Activated T-cell treated with anti-CD3 and anti-CD28 coated beads for 24 hours (primary cell): Measurements from ENCODE around the gene STN1.

Experiments used
- DNase-seq: peaks from one replicate; pipeline ENCODE4 v3.0.0-alpha.2; 2020; ENCODE audit warnings: low read depth

STN1 gene

DNA sequence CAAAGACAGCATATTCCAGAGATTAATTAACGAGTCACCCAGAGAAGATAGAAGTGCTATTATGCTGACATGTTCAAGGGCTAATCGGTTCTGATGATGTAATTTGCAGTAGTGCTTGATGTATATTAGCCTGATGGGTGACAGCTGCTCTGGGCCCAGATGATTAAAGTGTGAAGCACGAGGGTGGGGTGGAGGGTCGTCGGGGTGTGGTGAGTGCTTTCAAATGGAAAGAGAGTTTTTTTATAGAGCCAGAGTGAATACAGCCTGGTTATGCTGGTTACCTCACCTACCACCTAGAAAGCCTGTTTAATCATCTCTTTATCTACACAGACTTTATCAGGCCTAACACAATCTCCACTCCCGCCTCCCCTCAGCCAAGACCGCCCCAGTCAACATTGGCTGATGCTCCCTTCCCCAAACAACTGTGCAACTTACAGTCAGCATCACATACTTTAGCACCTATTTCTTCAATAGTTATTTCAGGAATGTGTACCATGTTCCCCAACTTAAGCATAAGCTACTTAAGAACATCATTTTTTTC is 11.5 kb upstream of the STN1 start:
- no peak for DNase-seq

GRCh38 chr10:103928784-103929183 is 10.8 kb upstream of the STN1 start:
- DNase-seq, result no peak

GRCh38 chr10:103926722-103927319 is 8.8 kb upstream of the STN1 start:
- no peak for DNase-seq

GRCh38 chr10:103925591-103925990 is 7.6 kb upstream of the STN1 start:
- no peak for DNase-seq

- no peak for DNase-seq
These were observed 5.5 kb upstream of the STN1 start for GRCh38 chr10:103923502-103923901.

- no peak for DNase-seq
These were observed 4.7 kb upstream of the STN1 start for GRCh38 chr10:103922659-103923058.

DNA sequence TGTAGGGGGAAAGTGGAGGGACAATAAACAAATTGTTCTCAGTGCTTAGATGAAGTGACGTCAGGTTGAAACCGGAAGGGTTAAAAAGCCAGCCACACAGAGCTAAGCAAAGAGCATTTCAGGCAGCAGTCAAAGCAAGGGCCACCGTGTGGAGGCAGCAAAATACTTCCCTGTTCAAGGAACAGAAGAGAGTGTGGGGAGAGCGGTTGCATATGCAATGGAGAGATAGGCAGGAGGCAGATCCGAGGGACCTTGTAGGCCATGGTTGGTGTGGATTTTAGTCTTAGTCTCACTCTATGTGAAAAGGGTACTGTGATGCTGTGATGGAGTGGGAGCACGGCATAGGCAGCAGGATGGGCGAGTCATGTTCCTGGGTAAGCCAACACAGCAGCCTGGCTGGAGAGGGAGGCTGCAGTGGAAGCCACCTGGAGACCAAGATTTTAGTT is 3.8 kb upstream of the STN1 start:
- DNase-seq, result no peak

- DNase-seq, result no peak
These were observed 3.3 kb upstream of the STN1 start for GRCh38 chr10:103921248-103921647.

DNA sequence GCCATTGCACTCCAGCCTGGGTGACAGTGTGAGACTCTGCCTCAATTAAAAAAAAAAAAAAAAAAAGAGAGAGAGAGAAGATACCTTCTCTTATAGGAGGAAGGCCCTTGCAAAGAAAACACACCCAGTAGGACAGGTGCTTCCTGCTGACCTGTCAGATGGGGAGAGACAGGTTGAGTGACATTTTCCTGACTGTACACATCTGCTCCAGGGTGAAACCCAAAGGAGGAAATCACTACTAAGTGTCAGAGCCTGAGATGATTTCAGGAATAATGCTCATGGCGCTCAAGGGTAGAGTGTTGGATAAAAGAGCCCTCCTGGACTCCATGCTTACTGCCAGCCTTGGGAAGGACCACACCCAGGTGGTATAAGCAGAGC is 1.7 kb upstream of the STN1 start:
- DNase-seq, result no peak

GRCh38 chr10:103917302-103918052 is 507 bp downstream of the STN1 start:
- DNase-seq, result no peak

DNA sequence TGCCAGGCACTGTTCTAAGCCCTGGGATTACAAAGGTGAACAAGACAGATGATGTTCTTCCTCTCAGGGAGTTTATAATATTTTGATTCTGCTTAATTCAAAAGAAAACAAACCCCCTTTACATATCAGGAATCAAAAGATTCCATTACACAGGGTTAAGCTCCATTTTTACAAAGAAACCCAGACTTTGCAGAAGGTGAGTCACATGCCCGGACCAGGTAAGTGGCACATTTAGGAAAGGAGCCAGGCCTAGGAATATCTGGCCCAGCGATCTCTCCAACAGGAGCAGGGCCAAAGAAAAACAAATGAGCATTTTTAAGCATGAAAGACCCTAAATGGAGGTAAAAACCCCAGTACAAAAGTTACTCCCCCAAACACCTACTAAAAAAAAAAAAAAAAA is 1.1 kb downstream of the STN1 start:
- no peak for DNase-seq

- DNase-seq, result no peak
These were observed 1.7 kb downstream of the STN1 start for GRCh38 chr10:103916254-103916653.

DNA sequence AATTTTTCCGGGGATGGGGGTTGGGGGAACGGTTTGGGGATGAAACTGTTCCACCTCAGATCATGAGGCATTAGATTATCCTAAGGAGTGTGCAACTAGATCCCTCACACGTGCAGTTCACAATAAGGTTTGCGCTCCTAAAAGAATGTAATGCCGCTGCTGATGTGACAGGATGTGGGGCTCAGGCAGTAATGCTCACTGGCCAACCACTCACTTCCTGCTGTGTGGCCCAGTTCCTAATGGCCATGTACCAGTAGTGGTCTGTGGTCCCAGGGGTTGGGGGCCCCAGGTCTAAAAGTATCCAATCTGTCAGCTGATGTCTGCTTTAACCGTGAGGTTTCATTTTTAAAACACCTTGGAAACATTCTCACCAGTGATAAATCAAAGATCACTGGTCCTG is 2.2 kb downstream of the STN1 start:
- no peak for DNase-seq

DNA sequence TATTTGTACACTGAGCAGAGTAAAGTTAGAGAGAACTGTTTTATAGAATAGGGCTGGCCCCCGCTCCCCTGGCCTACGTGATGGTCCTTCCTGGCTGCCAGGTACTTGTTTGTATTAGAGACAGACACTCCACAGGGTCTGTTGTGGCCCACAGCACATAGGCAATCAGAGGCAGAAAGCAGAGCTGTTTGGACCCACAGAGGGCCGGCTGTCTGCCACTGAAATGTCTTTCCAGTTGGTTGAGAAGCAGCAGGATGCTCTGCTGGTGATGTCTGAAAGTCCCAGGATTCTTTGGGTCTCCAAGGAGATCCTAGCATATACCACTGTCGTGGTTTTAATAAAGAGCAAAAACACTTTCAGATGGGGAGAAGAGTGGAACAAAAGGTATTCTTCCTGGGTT is 5.2 kb downstream of the STN1 start:
- no peak for DNase-seq

DNA sequence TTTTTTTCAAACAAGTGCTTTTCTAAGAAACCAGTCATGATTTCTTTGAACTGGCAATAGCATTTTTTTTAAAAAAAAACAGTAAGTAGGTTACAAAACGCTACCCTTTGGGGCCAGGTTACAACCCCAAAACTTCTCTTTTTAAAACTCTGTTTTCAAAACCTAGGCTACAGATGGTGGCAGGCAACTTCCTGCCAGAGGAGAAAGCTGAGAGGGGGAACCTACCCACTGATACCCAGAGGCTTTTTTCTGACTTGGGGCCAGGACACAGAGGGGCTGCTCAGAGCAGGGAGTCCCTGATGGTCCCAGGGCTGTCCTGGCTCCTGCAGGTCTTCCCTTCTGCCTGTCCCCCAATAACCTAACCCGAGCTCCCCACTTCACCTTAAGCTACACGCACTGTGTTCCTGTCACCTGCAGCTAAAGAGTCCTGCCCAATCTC is 6.9 kb downstream of the STN1 start:
- no peak for DNase-seq

DNA sequence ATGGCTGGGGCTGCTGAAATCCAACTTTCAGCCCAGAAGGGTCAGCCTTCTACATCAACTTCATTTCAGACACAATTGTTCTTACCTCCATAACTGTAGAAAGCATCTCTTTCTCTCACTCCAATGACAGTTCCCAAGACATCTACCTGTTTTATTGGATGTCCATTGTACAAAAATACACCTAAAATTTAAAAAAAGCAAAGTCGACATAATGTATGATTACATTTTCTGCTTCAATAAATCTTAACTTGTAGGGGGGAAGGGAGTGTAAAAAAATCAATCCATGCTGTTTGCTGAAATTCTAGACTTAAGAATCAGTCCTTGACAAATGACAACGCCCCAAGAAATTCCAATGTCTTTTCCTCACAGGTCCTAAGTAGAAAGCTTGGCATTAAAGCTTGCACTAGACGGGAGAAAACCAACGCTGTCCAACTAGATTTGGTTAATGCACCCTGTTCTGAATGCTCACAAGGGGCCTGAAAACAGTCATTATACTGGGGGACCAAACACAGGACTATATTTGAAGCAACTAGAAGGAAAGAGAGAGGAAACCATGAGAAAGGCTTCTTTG is 7.5 kb downstream of the STN1 start:
- DNase-seq, result no peak

DNA sequence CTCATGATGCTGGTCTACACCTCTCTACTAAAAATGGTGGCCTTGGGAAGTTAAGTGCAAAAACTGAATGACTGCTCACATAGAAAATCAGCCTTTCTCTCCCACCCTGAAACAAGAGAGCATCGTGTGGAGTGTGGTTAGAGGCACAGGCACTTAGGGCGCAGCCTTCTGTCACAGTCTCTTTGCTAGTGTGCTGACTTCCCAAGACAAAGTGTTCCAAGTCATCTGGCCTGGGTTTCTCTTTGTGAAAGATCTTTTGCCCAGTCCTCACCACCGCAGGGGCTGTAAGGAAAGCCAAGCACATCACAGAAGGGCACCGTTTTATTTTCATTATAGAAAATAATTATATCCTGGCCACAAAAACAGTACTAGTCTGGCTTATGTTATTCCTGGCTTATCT is 12.5 kb downstream of the STN1 start:
- no peak for DNase-seq

DNA sequence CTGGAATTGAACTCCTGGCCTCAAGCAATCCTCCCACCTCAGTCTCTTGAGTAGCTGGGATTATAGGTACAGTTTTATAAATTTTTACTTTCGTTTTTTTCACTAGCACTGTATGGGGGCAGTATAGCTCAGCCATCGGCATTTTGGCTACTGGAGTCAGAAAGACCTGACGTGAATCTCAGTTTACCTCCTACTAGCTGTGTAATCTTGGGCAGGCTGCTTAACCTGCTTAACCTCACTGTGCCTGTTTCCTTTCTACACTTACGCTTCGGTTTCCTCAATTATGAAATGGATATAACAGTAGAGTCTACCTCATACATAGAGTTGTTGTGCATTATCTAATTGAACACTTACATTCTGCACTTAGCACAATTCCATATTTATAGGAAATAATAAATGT is 16.7 kb downstream of the STN1 start:
- DNase-seq, result no peak

DNA sequence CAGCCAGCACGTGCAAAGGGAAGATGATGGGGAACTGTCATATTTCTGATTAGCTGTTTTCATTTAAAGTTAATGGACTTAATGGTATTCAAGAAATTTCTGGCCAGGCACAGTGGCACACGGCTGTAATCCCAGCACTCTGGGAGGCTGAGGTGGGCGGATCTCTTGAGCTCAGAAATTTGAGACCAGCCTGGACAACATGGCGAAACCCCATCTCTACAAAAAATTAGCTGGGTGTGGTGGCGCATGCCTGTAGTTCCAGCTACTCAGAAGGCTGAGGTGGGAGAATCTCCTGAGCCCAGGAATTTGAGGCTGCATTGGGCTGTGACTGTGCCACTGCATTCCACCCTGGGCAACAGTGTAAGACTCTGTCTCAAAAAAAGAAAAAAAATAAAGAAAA is 18.7 kb downstream of the STN1 start:
- DNase-seq, result no peak

DNA sequence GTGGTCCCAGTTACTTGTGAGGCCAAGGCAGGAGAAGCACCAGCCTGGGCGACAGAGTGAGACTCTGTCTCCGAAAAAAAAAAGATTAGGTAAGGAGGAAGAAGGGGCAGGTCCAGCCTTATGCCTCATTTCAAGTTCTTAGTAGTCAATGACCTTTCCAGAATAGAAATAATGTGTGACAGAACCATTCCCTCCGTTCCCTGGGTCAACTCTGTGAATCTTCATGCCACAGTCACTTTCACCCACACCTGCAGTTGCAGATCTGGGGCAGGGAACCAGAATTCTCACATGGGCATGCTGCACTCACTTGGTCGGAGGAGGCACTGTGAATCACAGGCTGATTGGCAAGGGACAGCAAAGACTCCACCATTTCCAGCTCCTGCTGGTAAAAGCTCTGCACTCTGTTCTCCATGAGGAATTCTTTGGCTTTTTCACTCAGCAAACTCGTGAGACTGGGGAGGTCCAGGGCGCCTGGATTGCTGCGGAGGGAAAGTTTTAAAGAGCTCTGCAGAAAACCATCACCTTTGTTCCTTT is 20.7 kb downstream of the STN1 start:
- no peak for DNase-seq

- no peak for DNase-seq
These were observed 21.8 kb downstream of the STN1 start for GRCh38 chr10:103896225-103896624.

- DNase-seq, result no peak
These were observed 22.4 kb downstream of the STN1 start for GRCh38 chr10:103895411-103896186.
